Neural cell (in vitro differentiated cells): Measurements from ENCODE around the gene TACC2. TPM values are rescaled to one million over a fixed set of nuclear protein-coding genes. Genes with fewer than 3 reads are reported as not detected.

Experiments
- H2AFZ ChIP-seq: fragments of 200-600, 300-800 bp; sonication (generic), shearing (Covaris generic); 2 replicates; pipeline ENCODE4 v1.6.0; 2014; ENCODE audit warnings: low read depth, mild to moderate bottlenecking, antibody characterized with exemption, low read length, moderate library complexity
- H3F3A ChIP-seq: fragments of 200-600 bp; shearing (Covaris generic); 2 replicates; pipeline ENCODE4 v1.6.1; 2016; ENCODE audit warnings: mild to moderate bottlenecking, moderate library complexity, mixed read lengths, antibody characterized with exemption, low read length; ENCODE audit not compliant: insufficient read depth, poor library complexity, severe bottlenecking
- H3K27ac ChIP-seq: fragments of 200-600, 300-800 bp; sonication (generic), shearing (Covaris generic); 2 replicates; pipeline ENCODE4 v1.5.1; 2014; ENCODE audit warnings: mild to moderate bottlenecking, low read length, moderate library complexity
- H3K27me3 ChIP-seq: fragments of 300-800, 200-600 bp; sonication (generic), shearing (Covaris generic); 2 replicates; pipeline ENCODE4 v1.6.0; 2014; ENCODE audit warnings: mild to moderate bottlenecking, low read depth, low read length, moderate library complexity; ENCODE audit not compliant: insufficient read depth
- H3K36me3 ChIP-seq: fragments of 300-800, 200-600 bp; sonication (generic), shearing (Covaris generic); 2 replicates; pipeline ENCODE4 v1.5.1; 2014; ENCODE audit warnings: mild to moderate bottlenecking, antibody characterized with exemption, low read length, moderate library complexity; ENCODE audit not compliant: insufficient read depth
- H3K4me2 ChIP-seq: fragments of 300-800, 200-600 bp; sonication (generic), shearing (Covaris generic); 2 replicates; pipeline ENCODE4 v1.6.0; 2014; ENCODE audit warnings: mild to moderate bottlenecking, low read length
- H3K4me3 ChIP-seq: fragments of 300-800, 200-600 bp; sonication (generic), shearing (Covaris generic); 2 replicates; pipeline ENCODE4 v1.5.1; 2014; ENCODE audit warnings: mild to moderate bottlenecking, low read length, moderate library complexity
- H3K79me2 ChIP-seq: fragments of 200-600 bp; shearing (Covaris generic); replicated peaks from 2 replicates; pipeline ENCODE4 v1.6.0; 2014; ENCODE audit warnings: mild to moderate bottlenecking, low read length, moderate library complexity; ENCODE audit not compliant: insufficient read depth
- H3K9ac ChIP-seq: fragments of 300-800, 200-600 bp; sonication (generic), shearing (Covaris generic); 2 replicates; pipeline ENCODE4 v1.6.1; 2016; ENCODE audit warnings: mild to moderate bottlenecking, low read length, mixed read lengths
- H3K9me2 ChIP-seq: fragments of 200-600 bp; shearing (Covaris generic); 2 replicates; pipeline ENCODE4 v1.6.1; 2016; ENCODE audit warnings: mild to moderate bottlenecking, low read length, mixed read lengths; ENCODE audit not compliant: insufficient read depth
- H3K9me3 ChIP-seq: fragments of 200-600, 300-800 bp; sonication (generic), shearing (Covaris generic); 2 replicates; pipeline ENCODE4 v1.6.1; 2016; ENCODE audit warnings: mild to moderate bottlenecking, mixed run types, low read length, moderate library complexity, mixed read lengths
- H4K20me1 ChIP-seq: fragments of 200-600 bp; shearing (Covaris generic); 2 replicates; pipeline ENCODE4 v1.6.1; 2016; ENCODE audit warnings: mild to moderate bottlenecking, mixed run types; ENCODE audit not compliant: insufficient read depth
- CTCF ChIP-seq: fragments of 450-650 bp; IDR thresholded peaks from 2 replicates; pipeline ENCODE4 v1.5.1; 2014; ENCODE audit warnings: antibody characterized with exemption, mild to moderate bottlenecking, moderate library complexity; ENCODE audit not compliant: poor library complexity, severe bottlenecking
- EP300 ChIP-seq: fragments of 450-650 bp; conservative IDR thresholded peaks from 2 replicates; pipeline ENCODE4 v1.6.1; 2014; ENCODE audit warnings: antibody characterized with exemption, mild to moderate bottlenecking, moderate library complexity; ENCODE audit not compliant: poor library complexity, severe bottlenecking
- EZH2 ChIP-seq: fragments of 200-600, 300-800 bp; shearing (Covaris generic), sonication (generic); IDR thresholded peaks from 2 replicates; pipeline ENCODE4 v1.6.1; 2014; ENCODE audit warnings: antibody characterized with exemption, low read length, borderline replicate concordance, mild to moderate bottlenecking; ENCODE audit not compliant: insufficient read depth, poor library complexity, severe bottlenecking
- MXI1 ChIP-seq: fragments of 450-650 bp; conservative IDR thresholded peaks from 2 replicates; pipeline ENCODE4 v1.6.1; 2014; ENCODE audit warnings: antibody characterized with exemption, mild to moderate bottlenecking; ENCODE audit not compliant: poor library complexity, severe bottlenecking
- POLR2AphosphoS5 ChIP-seq: IDR thresholded peaks from 2 replicates; pipeline ENCODE4 v1.6.1; 2012
- RAD21 ChIP-seq: fragments of 450-650 bp; conservative IDR thresholded peaks from 2 replicates; pipeline ENCODE4 v1.6.1; 2014; ENCODE audit warnings: antibody characterized with exemption, mild to moderate bottlenecking, moderate library complexity
- REST ChIP-seq: IDR thresholded peaks from 2 replicates; pipeline ENCODE4 v1.6.1; 2012; ENCODE audit warnings: borderline replicate concordance
- SMC3 ChIP-seq: fragments of 450-650 bp; conservative IDR thresholded peaks from 2 replicates; pipeline ENCODE4 v1.6.1; 2014; ENCODE audit warnings: antibody characterized with exemption, mild to moderate bottlenecking, moderate library complexity; ENCODE audit not compliant: poor library complexity
- TAF1 ChIP-seq: IDR thresholded peaks from 2 replicates; pipeline ENCODE4 v1.6.1; 2012; ENCODE audit warnings: low read depth
- polyA plus RNA-seq: library from polyadenylated mRNA; depleted of rRNA; stranded (reverse); fragments of >200 nt; gene quantifications from 2 replicates; pipeline ENCODE4 v1.2.3, GENCODE V29; 2014

TACC2 gene
- polyA plus RNA-seq, 1 donor from 2014 or later: 17.6 TPM

- H3K79me2 ChIP-seq: no peaks in the 10 kb centered on the region
- H3K27me3 ChIP-seq: no peaks in the 10 kb centered on the region
- no peaks in the 10 kb centered on the region for H3F3A ChIP-seq
- H3K9ac ChIP-seq: no peak overlapping the region
- no peak overlapping the region for H3K4me3 ChIP-seq
- H3K36me3 ChIP-seq: no peaks in the 10 kb centered on the region
- H3K9me3 ChIP-seq: no peaks in the 10 kb centered on the region
- H3K4me2 ChIP-seq: no peak overlapping the region
- no peaks in the 10 kb centered on the region for H3K9me2 ChIP-seq
- H4K20me1 ChIP-seq: no peaks in the 10 kb centered on the region
- no peak overlapping the region for H2AFZ ChIP-seq
- no peak overlapping the region for H3K27ac ChIP-seq
- TF ChIP-seq EZH2: no peak
- TF ChIP-seq CTCF: no peak
- TF ChIP-seq POLR2AphosphoS5: no peak
- TF ChIP-seq MXI1: no peak
- TF ChIP-seq EP300: no peak
Observed at GRCh38 chr10:122078965-122079795, 90.2 kb downstream of the TACC2 start.

GRCh38 chr10:122082616-122083477, 93.9 kb downstream of the TACC2 start:
- H4K20me1 ChIP-seq: no peaks in the 10 kb centered on the region
- H3K27me3 ChIP-seq: no peaks in the 10 kb centered on the region
- H3K9me2 ChIP-seq: no peaks in the 10 kb centered on the region
- no peaks in the 10 kb centered on the region for H3K9me3 ChIP-seq
- no peaks in the 10 kb centered on the region for H3K36me3 ChIP-seq
- H2AFZ ChIP-seq: no peak overlapping the region
- no peaks in the 10 kb centered on the region for H3K79me2 ChIP-seq
- H3K27ac ChIP-seq: no peak overlapping the region
- no peak overlapping the region for H3K4me2 ChIP-seq
- TF ChIP-seq POLR2AphosphoS5 (no peak), TAF1 (no peak), REST (no peak), EZH2 (no peak), RAD21 (no peak), CTCF (no peak), EP300 (no peak), SMC3 (no peak), MXI1 (no peak)
- H3K4me3 ChIP-seq: no peak overlapping the region
- H3K9ac ChIP-seq: no peak overlapping the region
- no peaks in the 10 kb centered on the region for H3F3A ChIP-seq
